ENCODE results near the gene WDR64. TPM values are rescaled to one million over a fixed set of nuclear protein-coding genes. Genes with fewer than 3 reads are reported as not detected.

Gene WDR64
- total and polyA plus RNA-seq, 2 experiments from 2014 or later = 0.07 TPM; not detected in 1

DNA sequence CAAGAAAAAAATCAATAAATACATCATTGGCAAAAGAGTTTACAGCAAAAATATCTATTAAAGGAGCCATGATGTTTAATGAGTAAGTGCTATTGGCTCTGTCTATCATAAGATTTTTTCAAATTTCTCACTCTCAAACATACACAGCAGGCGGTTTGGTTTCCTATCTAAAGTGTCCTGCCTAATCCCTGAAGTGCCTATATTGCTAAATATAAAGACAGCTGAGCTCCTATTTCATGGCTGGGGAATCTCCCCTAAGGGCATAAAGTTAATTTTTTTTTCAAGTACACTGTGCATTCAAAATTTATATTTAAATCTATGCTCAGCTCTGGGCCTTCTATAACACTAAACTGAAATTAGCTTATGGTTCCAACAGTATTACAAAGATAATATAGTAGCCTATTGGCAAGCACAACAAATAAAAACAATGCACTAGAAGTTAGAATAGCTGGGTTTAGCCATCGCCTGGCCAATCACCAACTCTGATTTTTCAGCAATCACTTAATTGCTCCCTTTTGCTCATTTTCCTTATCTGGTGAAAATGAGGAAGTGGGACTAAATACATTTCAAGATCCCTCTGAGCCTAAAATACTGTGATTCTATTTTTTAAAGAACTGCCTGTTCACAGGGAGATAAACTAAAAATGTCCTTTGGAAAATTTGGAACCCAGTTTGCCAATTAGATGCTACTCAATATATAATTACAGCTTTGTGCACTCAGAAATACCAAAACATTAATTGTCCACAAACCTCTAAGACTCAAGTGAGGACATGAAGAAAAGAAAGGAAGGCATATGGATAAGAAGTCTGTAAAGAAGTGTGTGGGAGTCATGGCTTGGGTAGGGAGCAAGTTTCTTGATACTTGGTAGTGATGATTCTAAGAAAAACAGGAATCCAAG is 62.5 kb downstream of the WDR64 start:
- Histone ChIP-seq H3K4me1 (ENCODE audit: insufficient read depth) (no peaks in the 10 kb centered on the region), H3K27me3 (peaks cover 18% of the 10 kb centered on the region), H3K4me2 (no peak overlapping the region), H3K4me3 (no peak overlapping the region), H3K9me2 (replicated peaks; ENCODE audit: insufficient read depth) (no peaks in the 10 kb centered on the region), H3K27ac (no peak overlapping the region), H3K36me3 (replicated peaks; ENCODE audit: insufficient read depth, low read depth) (no peaks in the 10 kb centered on the region), H2AFZ (no peak overlapping the region), H3K79me2 (no peaks in the 10 kb centered on the region), H4K20me1 (ENCODE audit: insufficient read depth, poor library complexity, severe bottlenecking) (no peaks in the 10 kb centered on the region), H3K9me3 (ENCODE audit: low read depth) (no peaks in the 10 kb centered on the region)
- TF ChIP-seq EZH2 (IDR thresholded peaks at IDR 0.05; ENCODE audit: borderline replicate concordance) (no peak), EZH2phosphoT487 (IDR thresholded peaks at IDR 0.05; ENCODE audit: low read depth, severe bottlenecking, unreplicated experiment) (no peak)
- TF ChIP-seq, protein P1, sequence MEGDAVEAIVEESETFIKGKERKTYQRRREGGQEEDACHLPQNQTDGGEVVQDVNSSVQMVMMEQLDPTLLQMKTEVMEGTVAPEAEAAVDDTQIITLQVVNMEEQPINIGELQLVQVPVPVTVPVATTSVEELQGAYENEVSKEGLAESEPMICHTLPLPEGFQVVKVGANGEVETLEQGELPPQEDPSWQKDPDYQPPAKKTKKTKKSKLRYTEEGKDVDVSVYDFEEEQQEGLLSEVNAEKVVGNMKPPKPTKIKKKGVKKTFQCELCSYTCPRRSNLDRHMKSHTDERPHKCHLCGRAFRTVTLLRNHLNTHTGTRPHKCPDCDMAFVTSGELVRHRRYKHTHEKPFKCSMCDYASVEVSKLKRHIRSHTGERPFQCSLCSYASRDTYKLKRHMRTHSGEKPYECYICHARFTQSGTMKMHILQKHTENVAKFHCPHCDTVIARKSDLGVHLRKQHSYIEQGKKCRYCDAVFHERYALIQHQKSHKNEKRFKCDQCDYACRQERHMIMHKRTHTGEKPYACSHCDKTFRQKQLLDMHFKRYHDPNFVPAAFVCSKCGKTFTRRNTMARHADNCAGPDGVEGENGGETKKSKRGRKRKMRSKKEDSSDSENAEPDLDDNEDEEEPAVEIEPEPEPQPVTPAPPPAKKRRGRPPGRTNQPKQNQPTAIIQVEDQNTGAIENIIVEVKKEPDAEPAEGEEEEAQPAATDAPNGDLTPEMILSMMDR (IDR thresholded peaks at IDR 0.05; ENCODE audit: poor library complexity) = no peak
- WGBS (ENCODE audit: low lambda C conversion rate, missing lambda C conversion rate) = 83% methylated on average over 2 of the region's 2 CpGs
- no peak for DNase-seq (ENCODE audit: low spot score)

DNA sequence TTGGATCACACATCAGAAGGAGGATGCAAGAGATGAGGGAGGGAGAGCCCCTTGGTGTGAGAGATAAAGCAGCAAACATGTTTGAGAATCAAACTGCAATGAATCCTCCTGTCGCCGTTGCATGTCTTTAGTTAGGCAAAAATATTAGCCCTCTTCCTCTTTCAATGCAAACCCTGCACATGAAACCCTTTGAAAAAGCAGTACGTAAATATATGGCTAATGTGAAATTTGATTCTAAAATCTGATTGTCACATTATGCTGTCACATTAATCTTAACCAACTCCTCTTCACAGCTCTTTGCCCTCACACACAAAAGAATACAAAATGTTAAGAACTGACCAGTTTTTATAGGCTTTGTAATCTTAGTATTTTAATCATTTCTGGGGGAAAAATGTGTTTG is 63.4 kb downstream of the WDR64 start:
- H3K36me3 ChIP-seq (replicated peaks; ENCODE audit: insufficient read depth, low read depth) = no peaks in the 10 kb centered on the region
- H2AFZ ChIP-seq = no peak overlapping the region
- H3K79me2 ChIP-seq = no peaks in the 10 kb centered on the region
- H3K27ac ChIP-seq = no peak overlapping the region
- H3K4me3 ChIP-seq = no peak overlapping the region
- no peaks in the 10 kb centered on the region for H3K4me1 ChIP-seq (ENCODE audit: insufficient read depth)
- H3K4me2 ChIP-seq = no peak overlapping the region
- no peaks in the 10 kb centered on the region for H3K9me3 ChIP-seq (ENCODE audit: low read depth)
- 83% methylated on average over 3 of the region's 3 CpGs for WGBS (ENCODE audit: low lambda C conversion rate, missing lambda C conversion rate)
- H3K27me3 ChIP-seq = peaks cover 18% of the 10 kb centered on the region
- H3K9me2 ChIP-seq (replicated peaks; ENCODE audit: insufficient read depth) = no peaks in the 10 kb centered on the region
- TF ChIP-seq EZH2 (IDR thresholded peaks at IDR 0.05; ENCODE audit: borderline replicate concordance) (no peak), EZH2phosphoT487 (IDR thresholded peaks at IDR 0.05; ENCODE audit: low read depth, severe bottlenecking, unreplicated experiment) (no peak)
- no peaks in the 10 kb centered on the region for H4K20me1 ChIP-seq (ENCODE audit: insufficient read depth, poor library complexity, severe bottlenecking)
- no peak for DNase-seq (ENCODE audit: low spot score)

GRCh38 chr1:241715956-241716355 is 63.9 kb downstream of the WDR64 start:
- Histone ChIP-seq H3K27ac (no peak overlapping the region), H3K27me3 (peaks cover 18% of the 10 kb centered on the region), H2AFZ (no peak overlapping the region), H3K79me2 (no peaks in the 10 kb centered on the region), H3K4me2 (no peak overlapping the region), H3K4me1 (ENCODE audit: insufficient read depth) (no peaks in the 10 kb centered on the region), H3K9me2 (replicated peaks; ENCODE audit: insufficient read depth) (no peaks in the 10 kb centered on the region), H4K20me1 (ENCODE audit: insufficient read depth, poor library complexity, severe bottlenecking) (no peaks in the 10 kb centered on the region), H3K9me3 (ENCODE audit: low read depth) (no peaks in the 10 kb centered on the region), H3K36me3 (replicated peaks; ENCODE audit: insufficient read depth, low read depth) (no peaks in the 10 kb centered on the region), H3K4me3 (no peak overlapping the region)
- no peak for DNase-seq (ENCODE audit: low spot score)
- 78% methylated on average over 4 of the region's 4 CpGs for whole genome bisulfite sequencing (ENCODE audit: low lambda C conversion rate, missing lambda C conversion rate)
- TF ChIP-seq EZH2 (IDR thresholded peaks at IDR 0.05; ENCODE audit: borderline replicate concordance) = no peak
- TF ChIP-seq EZH2phosphoT487 (IDR thresholded peaks at IDR 0.05; ENCODE audit: low read depth, severe bottlenecking, unreplicated experiment) = no peak
- TF ChIP-seq, protein P1 (IDR thresholded peaks at IDR 0.05; ENCODE audit: poor library complexity) = no peak

- Histone ChIP-seq H3K36me3 (replicated peaks; ENCODE audit: insufficient read depth, low read depth) (no peaks in the 10 kb centered on the region), H3K27ac (no peak overlapping the region), H3K4me2 (no peak overlapping the region), H3K9me2 (replicated peaks; ENCODE audit: insufficient read depth) (no peaks in the 10 kb centered on the region), H3K4me1 (ENCODE audit: insufficient read depth) (no peaks in the 10 kb centered on the region), H3K9me3 (ENCODE audit: low read depth) (no peaks in the 10 kb centered on the region), H2AFZ (no peak overlapping the region), H3K4me3 (no peak overlapping the region), H3K27me3 (peaks cover 16% of the 10 kb centered on the region), H4K20me1 (ENCODE audit: insufficient read depth, poor library complexity, severe bottlenecking) (no peaks in the 10 kb centered on the region), H3K79me2 (no peaks in the 10 kb centered on the region)
- DNase-seq (ENCODE audit: low spot score) = no peak
- no peak for TF ChIP-seq EZH2phosphoT487 (IDR thresholded peaks at IDR 0.05; ENCODE audit: low read depth, severe bottlenecking, unreplicated experiment)
- TF ChIP-seq, protein P1 (IDR thresholded peaks at IDR 0.05; ENCODE audit: poor library complexity) = no peak
- TF ChIP-seq EZH2 (IDR thresholded peaks at IDR 0.05; ENCODE audit: borderline replicate concordance) = no peak
- 58% methylated on average over 6 of the region's 6 CpGs for WGBS (ENCODE audit: low lambda C conversion rate, missing lambda C conversion rate)
These were observed 65.0 kb downstream of the WDR64 start for GRCh38 chr1:241716915-241717656.

All from hepatocyte (in vitro differentiated cells).